BLaER1 (cell line): ENCODE data around the gene TMEM18.
A peak's percentile ranks its signal among the peaks of the same experiment; 100 is the strongest.

ENCODE experiments used
- H3K27ac ChIP-seq: shearing (Covaris generic); formaldehyde crosslinking; 2 replicates; pipeline ENCODE4 v1.8.1; 2022
- H3K27me3 ChIP-seq: shearing (Covaris generic); formaldehyde crosslinking; 2 replicates; pipeline ENCODE4 v1.8.1; 2022
- H3K36me3 ChIP-seq: shearing (Covaris generic); formaldehyde crosslinking; 2 replicates; pipeline ENCODE4 v1.8.1; 2022
- H3K4me1 ChIP-seq: shearing (Covaris generic); formaldehyde crosslinking; 2 replicates; pipeline ENCODE4 v1.8.1; 2022
- H3K4me2 ChIP-seq: shearing (Covaris generic); formaldehyde crosslinking; 2 replicates; pipeline ENCODE4 v1.8.1; 2022
- H3K4me3 ChIP-seq: shearing (Covaris generic); formaldehyde crosslinking; 2 replicates; pipeline ENCODE4 v1.8.1; 2022
- H3K9ac ChIP-seq: shearing (Covaris generic); formaldehyde crosslinking; 2 replicates; pipeline ENCODE4 v1.8.1; 2022
- H3K9me3 ChIP-seq: shearing (Covaris generic); formaldehyde crosslinking; 2 replicates; pipeline ENCODE4 v1.8.1; 2022
- H4K20me1 ChIP-seq: shearing (Covaris generic); formaldehyde crosslinking; 2 replicates; pipeline ENCODE4 v1.8.1; 2022
- Cebpa-rat ChIP-seq: shearing (Covaris generic); IDR thresholded peaks from 2 replicates; pipeline ENCODE4 v1.8.1; 2022

The TMEM18 gene

DNA sequence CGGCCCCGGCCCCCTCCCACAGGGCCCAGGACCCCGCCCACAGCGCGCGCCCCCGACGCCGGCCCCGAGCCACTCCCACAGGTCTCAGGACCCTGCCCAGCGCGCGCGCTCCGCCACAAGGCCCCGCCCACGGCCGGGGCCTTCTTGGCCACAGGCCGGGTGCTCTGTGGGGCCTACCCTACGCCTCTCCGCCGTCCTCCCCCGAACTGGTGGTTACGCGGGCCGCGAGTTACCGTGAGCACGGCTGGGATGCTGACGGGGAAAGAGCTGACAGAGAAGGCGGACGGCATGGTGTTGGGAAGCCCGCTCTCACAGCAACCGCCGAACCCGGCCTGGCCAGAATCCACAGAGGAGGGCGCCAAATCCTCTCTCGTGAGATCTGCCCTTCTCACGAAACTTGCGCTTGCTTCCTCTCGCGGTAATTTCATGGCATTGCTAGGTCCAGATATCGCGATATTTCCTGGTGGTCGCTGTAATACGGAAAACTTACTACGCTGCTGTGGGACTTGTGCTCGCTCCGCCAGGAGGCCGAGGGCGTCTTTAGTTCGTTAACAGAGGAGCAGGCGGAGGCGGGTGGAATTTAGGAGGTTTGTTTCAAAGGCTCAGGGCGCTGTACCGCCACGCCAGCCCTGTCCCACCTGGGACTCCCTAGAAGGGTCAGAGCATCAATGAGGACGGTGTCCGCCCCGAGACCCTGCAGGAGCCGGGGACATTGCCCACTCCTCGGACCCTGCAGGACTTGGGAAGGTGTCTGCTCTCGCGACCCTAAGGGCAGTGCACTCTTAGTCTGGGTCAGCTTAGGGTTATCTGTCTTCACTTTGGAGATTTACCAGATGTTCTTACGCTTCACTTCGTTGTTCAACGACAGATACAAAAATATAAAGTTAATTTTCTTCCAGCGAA, at the start of gene TMEM18:
Gene TMEM18, minus strand, starts transcription at position 351 of the 903 bp plus-strand sequence. Its CDS starts 61 bp downstream, at position 290.
- peaks cover 9% of the 10 kb centered on the region for H3K36me3 ChIP-seq
- peaks cover 51% of the 10 kb centered on the region for H3K4me1 ChIP-seq
- peaks cover 23% of the 10 kb centered on the region for H4K20me1 ChIP-seq
- H3K27me3 ChIP-seq: no peaks in the 10 kb centered on the region
- TF ChIP-seq Cebpa-rat: no peak
- peaks cover 7% of the 10 kb centered on the region for H3K9me3 ChIP-seq
- peak within 1 kb of the TSS; percentile 90 for H3K4me2 ChIP-seq
- H3K27ac ChIP-seq: peak within 1 kb of the TSS; percentile 99
- peak within 1 kb of the TSS; percentile 99 for H3K9ac ChIP-seq
- H3K4me3 ChIP-seq: peak within 1 kb of the TSS; percentile 82

DNA sequence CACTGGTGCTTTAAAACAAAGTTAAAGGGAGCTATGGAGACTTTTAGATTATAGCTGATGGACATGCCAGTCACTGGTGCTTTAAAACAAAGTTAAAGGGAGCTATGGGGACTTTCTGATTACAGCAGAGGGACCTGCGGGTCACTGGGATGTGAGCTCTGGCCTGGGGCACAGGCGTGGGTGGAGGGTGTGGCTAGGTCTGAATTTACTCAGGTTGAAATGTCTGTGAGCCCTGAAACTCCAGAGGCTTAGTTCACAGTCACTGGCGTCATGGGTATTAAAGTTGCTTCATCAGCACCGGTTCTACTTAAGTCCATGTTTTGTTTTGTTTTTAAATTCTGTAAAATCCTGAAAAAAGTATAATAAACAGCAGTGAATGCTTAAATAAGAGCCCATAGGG, 49.0 kb upstream of the TMEM18 start:
- H3K4me2 ChIP-seq: no peak overlapping the region
- H3K27me3 ChIP-seq: no peaks in the 10 kb centered on the region
- H4K20me1 ChIP-seq: no peaks in the 10 kb centered on the region
- H3K9me3 ChIP-seq: no peaks in the 10 kb centered on the region
- no peak for TF ChIP-seq Cebpa-rat
- H3K36me3 ChIP-seq: no peaks in the 10 kb centered on the region
- no peak overlapping the region for H3K4me3 ChIP-seq
- peaks cover 27% of the 10 kb centered on the region for H3K4me1 ChIP-seq
- no peak overlapping the region for H3K9ac ChIP-seq
- no peak overlapping the region for H3K27ac ChIP-seq

DNA sequence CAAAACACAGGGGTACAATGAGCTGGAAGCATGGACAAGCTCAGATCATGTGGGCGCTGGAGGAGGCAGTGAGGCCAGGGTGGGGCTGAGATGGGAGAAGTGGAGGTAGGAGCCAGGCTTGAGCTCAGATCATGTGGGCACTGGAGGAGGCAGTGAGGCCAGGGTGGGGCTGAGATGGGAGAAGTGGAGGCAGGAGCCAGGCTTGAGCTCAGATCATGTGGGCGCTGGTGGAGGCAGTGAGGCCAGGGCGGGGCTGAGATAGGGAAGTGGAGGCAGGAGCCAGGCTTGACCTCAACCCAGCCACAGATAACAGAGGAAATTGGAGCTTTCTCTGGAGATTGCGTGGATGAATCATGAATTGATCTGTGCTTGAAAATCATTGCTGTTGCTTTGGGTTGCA, 48.3 kb upstream of the TMEM18 start:
- H3K4me3 ChIP-seq: no peak overlapping the region
- H3K4me1 ChIP-seq: peaks cover 27% of the 10 kb centered on the region
- H3K9me3 ChIP-seq: no peaks in the 10 kb centered on the region
- H3K27ac ChIP-seq: no peak overlapping the region
- no peaks in the 10 kb centered on the region for H4K20me1 ChIP-seq
- no peak for TF ChIP-seq Cebpa-rat
- no peaks in the 10 kb centered on the region for H3K27me3 ChIP-seq
- no peak overlapping the region for H3K9ac ChIP-seq
- no peak overlapping the region for H3K4me2 ChIP-seq
- no peaks in the 10 kb centered on the region for H3K36me3 ChIP-seq

DNA sequence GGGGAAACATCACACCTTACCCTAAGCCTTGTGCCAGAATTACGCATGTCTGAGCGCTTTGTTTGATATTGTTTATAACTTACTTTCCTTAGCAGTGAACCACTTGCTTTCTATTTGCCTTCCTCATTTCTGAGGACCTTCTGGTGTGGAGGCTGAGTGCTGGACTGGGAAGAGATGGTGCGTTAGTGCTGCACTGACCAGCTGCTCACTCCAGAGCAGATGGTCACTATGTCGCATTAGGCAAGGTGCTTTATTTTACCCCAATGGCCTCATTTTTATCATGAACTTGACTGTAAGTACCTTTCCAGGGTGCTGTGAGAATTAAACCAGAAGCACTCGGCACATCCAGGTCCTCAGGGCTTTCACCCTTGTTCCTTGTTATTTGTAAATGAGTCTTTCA, 46.6 kb upstream of the TMEM18 start:
- Histone ChIP-seq H3K4me1 (peaks cover 22% of the 10 kb centered on the region), H3K27ac (no peak overlapping the region), H3K27me3 (no peaks in the 10 kb centered on the region), H3K36me3 (no peaks in the 10 kb centered on the region), H3K9ac (no peak overlapping the region), H3K4me2 (no peak overlapping the region), H4K20me1 (no peaks in the 10 kb centered on the region), H3K4me3 (no peak overlapping the region), H3K9me3 (no peaks in the 10 kb centered on the region)
- no peak for TF ChIP-seq Cebpa-rat

DNA sequence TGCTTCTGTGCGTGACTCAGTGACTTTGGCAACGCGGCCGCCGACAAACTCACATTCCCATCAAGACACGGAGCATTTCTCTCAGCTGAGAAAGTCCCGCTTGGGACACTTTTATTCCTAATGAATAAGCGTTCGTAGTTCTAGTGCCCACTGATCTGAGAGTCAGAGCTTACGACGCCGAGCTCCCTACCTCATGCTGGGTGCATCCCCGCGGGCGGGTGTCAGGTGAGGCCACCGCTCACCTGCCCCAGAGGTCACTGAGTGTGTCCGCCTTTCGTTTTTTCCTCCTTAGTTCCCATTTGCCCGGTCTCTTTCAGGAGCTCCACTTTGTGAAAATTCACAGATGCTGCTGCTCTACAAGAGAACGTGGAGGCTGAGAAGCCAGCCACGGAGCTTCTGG, 43.6 kb upstream of the TMEM18 start:
- TF ChIP-seq Cebpa-rat: no peak
- Histone ChIP-seq H3K4me1 (peaks cover 6% of the 10 kb centered on the region; the same call in 1 of the 2 replicates), H4K20me1 (no peaks in the 10 kb centered on the region), H3K4me3 (no peak overlapping the region), H3K27ac (no peak overlapping the region), H3K36me3 (no peaks in the 10 kb centered on the region), H3K9me3 (no peaks in the 10 kb centered on the region), H3K9ac (no peak overlapping the region), H3K4me2 (no peak overlapping the region), H3K27me3 (no peaks in the 10 kb centered on the region)

DNA sequence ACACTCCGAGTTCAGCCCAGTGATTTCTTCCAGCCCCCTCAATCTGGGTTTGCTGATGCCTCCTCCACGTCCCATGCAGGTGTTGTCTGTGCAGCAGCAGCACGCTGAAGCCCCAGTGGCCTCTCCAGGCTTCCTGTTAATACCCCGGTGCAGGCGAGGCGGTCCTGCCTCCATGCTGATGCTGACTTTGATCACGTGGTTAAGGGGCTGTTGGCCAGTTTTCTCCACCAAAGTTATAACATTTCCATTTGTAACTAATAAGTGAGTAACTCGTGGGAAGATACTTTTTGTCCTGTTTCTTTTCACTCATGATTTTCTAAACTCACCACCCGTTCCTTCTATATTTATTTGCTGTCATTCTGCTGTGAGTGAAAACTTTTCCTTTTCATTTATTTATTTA, 42.5 kb upstream of the TMEM18 start:
- H3K9ac ChIP-seq: no peak overlapping the region
- no peaks in the 10 kb centered on the region for H3K9me3 ChIP-seq
- H3K4me1 ChIP-seq: peaks cover 15% of the 10 kb centered on the region
- H3K27me3 ChIP-seq: no peaks in the 10 kb centered on the region
- H3K4me2 ChIP-seq: peak overlapping the region; percentile 16; the same call in 1 of the 2 replicates
- TF ChIP-seq Cebpa-rat: no peak
- no peak overlapping the region for H3K27ac ChIP-seq
- H3K36me3 ChIP-seq: no peaks in the 10 kb centered on the region
- no peaks in the 10 kb centered on the region for H4K20me1 ChIP-seq
- H3K4me3 ChIP-seq: no peak overlapping the region

DNA sequence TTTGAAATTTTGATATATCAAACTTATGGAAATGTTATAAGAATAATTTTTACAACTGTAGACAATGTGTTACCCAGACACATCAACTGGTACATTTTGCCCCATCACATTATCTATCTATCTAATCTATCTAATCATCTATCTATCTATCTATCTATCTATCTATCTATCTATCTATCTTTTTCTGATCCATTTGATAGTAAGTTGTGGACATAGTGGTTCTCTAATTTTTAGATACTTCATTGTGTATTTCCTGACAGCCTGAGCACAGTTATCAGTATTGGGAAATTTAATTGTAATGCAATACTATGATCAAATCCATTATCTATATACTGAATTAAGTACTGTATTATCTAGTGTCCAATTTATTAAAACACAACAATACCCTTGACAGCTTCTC, 42.0 kb upstream of the TMEM18 start:
- no peaks in the 10 kb centered on the region for H3K36me3 ChIP-seq
- no peak overlapping the region for H3K4me3 ChIP-seq
- no peaks in the 10 kb centered on the region for H4K20me1 ChIP-seq
- H3K4me1 ChIP-seq: peaks cover 20% of the 10 kb centered on the region
- TF ChIP-seq Cebpa-rat: no peak
- no peak overlapping the region for H3K27ac ChIP-seq
- H3K4me2 ChIP-seq: no peak overlapping the region
- H3K27me3 ChIP-seq: no peaks in the 10 kb centered on the region
- H3K9me3 ChIP-seq: no peaks in the 10 kb centered on the region
- no peak overlapping the region for H3K9ac ChIP-seq

DNA sequence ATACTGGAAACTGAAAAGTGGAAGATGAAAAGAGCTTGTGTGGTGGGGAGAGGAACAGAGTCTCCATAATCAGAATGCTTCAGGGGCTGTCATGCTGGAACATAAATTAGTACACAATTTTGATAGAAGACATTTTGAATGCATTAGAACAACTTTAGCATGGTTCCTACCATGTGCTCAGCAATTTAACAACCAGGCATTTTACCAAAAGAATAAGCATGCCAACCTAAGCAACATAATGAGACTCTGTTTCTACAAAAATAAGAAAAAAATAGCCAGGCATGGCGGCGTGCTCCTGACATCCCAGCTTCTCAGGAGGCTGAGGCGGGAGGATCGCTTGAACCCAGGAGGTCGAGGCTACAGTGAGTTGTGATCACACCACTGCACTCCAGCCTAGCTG, 40.5 kb upstream of the TMEM18 start:
- H3K4me2 ChIP-seq: no peak overlapping the region
- TF ChIP-seq Cebpa-rat: no peak

DNA sequence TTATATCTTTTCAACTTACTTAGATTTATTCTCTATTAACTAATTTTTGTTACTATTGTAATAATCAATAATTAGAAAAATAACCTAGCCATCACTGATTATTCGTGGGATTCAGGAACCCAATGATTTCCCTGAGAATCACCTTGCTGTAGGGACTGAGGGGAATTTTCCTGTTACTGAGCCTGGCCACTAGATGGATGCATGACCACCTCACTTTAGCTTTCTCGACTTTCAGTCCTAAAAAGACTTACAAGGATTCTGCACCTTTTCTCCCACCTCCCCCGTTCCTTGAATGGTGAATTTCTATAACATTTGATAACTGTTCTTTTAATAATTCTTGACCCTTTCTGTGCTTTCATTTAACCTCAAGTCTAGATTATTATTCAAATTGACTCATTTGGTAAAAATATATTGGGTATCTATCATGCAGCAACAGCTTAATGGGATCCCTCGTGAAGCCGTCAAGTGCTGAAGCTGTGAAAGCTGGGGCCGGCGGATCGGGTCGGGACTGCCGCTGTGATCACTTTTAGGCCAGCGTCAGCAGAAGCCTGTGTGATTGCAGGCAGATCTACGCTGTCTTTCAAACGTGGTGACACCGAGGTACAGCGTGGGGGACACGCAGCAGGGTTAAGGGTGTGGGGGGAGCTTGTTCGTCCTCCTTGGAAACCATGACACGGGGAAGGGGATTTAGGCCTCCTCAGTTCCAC, 38.8 kb upstream of the TMEM18 start:
- no peaks in the 10 kb centered on the region for H4K20me1 ChIP-seq
- no peak overlapping the region; the same call in 1 of the 2 replicates for H3K4me2 ChIP-seq
- no peak overlapping the region for H3K27ac ChIP-seq
- no peak overlapping the region for H3K9ac ChIP-seq
- no peaks in the 10 kb centered on the region for H3K27me3 ChIP-seq
- H3K4me3 ChIP-seq: no peak overlapping the region
- H3K9me3 ChIP-seq: no peaks in the 10 kb centered on the region
- no peaks in the 10 kb centered on the region for H3K36me3 ChIP-seq
- TF ChIP-seq Cebpa-rat: no peak
- H3K4me1 ChIP-seq: peaks cover 32% of the 10 kb centered on the region

More for the DNA sequence above, 40.5 kb upstream of the TMEM18 start:
- Histone ChIP-seq H3K9me3 (no peaks in the 10 kb centered on the region), H3K4me3 (no peak overlapping the region), H3K9ac (no peak overlapping the region), H3K4me1 (peaks cover 32% of the 10 kb centered on the region), H3K36me3 (no peaks in the 10 kb centered on the region), H3K27me3 (no peaks in the 10 kb centered on the region), H3K27ac (no peak overlapping the region), H4K20me1 (no peaks in the 10 kb centered on the region)

DNA sequence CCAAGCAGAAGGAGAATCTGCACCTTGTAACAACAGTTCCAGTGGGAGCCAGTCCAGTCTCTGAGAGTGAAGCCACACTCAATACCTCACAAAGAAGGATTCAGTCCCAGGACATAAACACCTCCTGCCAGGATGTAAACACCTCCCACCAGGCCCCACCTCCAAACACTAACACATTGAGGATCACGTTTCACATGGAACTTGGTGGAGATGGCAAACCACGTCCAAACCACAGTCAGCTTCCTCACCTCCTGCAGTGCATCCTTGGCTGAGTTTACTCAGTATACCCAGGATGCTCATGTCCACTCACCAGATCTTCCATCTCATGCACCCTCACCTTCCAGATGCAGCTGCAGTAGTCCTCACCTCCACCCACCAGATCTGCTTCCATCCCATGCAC, 37.8 kb upstream of the TMEM18 start:
- H4K20me1 ChIP-seq: no peaks in the 10 kb centered on the region
- H3K27me3 ChIP-seq: no peaks in the 10 kb centered on the region
- H3K36me3 ChIP-seq: no peaks in the 10 kb centered on the region
- no peaks in the 10 kb centered on the region for H3K9me3 ChIP-seq
- 0 out of 2 replicates have a peak overlapping the region, but pooled peaks have one; percentile 10 for H3K27ac ChIP-seq
- H3K4me3 ChIP-seq: no peak overlapping the region
- H3K4me1 ChIP-seq: peaks cover 32% of the 10 kb centered on the region
- peak overlapping the region; percentile 74 for H3K4me2 ChIP-seq
- no peak for TF ChIP-seq Cebpa-rat
- no peak overlapping the region for H3K9ac ChIP-seq
